K562 (cell line): ENCODE measurements around the gene PDE4D.

Source experiments
- BHLHE40 ChIP-seq: IDR thresholded peaks from 2 replicates; pipeline ENCODE4 v1.6.1; 2011; ENCODE audit warnings: low read length, improper control_type of control experiment
- ELF4 ChIP-seq: fragments of 450-650 bp; formaldehyde crosslinking; IDR thresholded peaks from 2 replicates; pipeline ENCODE4 v1.4.0; 2022; ENCODE audit warnings: missing genetic modification characterization
- ELK1 ChIP-seq: sonication (generic); formaldehyde crosslinking; IDR thresholded peaks from 2 replicates; pipeline ENCODE4 v1.8.1; 2022; ENCODE audit warnings: missing genetic modification reagents
- POLR2A ChIP-seq: fragments of 450-650 bp; conservative IDR thresholded peaks from 2 replicates; pipeline ENCODE4 v1.6.1; 2016
- SIN3A ChIP-seq, 2 experiments: fragments of 150-350 bp in 1 of 2; IDR thresholded peaks; 2 replicates each; pipeline ENCODE4 v1.6.1; 2011 to 2016; ENCODE audit warnings: borderline replicate concordance in 2 of 2, low read depth in 2 of 2, low read length in 2 of 2, mild to moderate bottlenecking in 2 of 2, moderate library complexity in 2 of 2; ENCODE audit not compliant: control insufficient read depth in 1 of 2
- SMAD3 ChIP-seq: fragments of 450-650 bp; formaldehyde crosslinking; conservative IDR thresholded peaks from 2 replicates; pipeline ENCODE4 v1.4.0; 2020; ENCODE audit warnings: mild to moderate bottlenecking
- TAF7 ChIP-seq: fragments of 450-650 bp; IDR thresholded peaks from 2 replicates; pipeline ENCODE4 v1.6.1; 2016; ENCODE audit warnings: missing genetic modification characterization, missing compliant biosample characterization
- XRCC4 ChIP-seq: IDR thresholded peaks from one replicate; pipeline ENCODE4 v1.6.1; 2011; ENCODE audit not compliant: insufficient read depth, insufficient read length; ENCODE audit errors: extremely low read depth
- ZBTB33 ChIP-seq: sonication (generic); formaldehyde crosslinking; IDR thresholded peaks from 2 replicates; pipeline ENCODE4 v1.8.1; 2023; ENCODE audit warnings: mild to moderate bottlenecking, missing genetic modification reagents

GRCh38 chr5:59177644-59178043 is 715.9 kb downstream of the PDE4D start:
- TF ChIP-seq BHLHE40 (no peak), SIN3A (IDR thresholded peaks at IDR 0.05; ENCODE audit: borderline replicate concordance in 2 of 2, control insufficient read depth in 1 of 2, low read depth in 2 of 2, low read length in 2 of 2) (no peak), XRCC4 (no peak), POLR2A (no peak), ZBTB33 (CRISPR knock-in tag) (no peak), TAF7 (tag) (no peak), ELK1 (no peak), SMAD3 (CRISPR knock-in tag) (no peak), ELF4 (no peak)
